Kidney tubule cell (primary cell): Measurements from ENCODE around the gene SLC12A7.

Source experiments
- DNase-seq: peaks from one replicate; pipeline ENCODE4 v3.0.0-alpha.2; 2018; ENCODE audit warnings: low spot score

The SLC12A7 gene

DNA sequence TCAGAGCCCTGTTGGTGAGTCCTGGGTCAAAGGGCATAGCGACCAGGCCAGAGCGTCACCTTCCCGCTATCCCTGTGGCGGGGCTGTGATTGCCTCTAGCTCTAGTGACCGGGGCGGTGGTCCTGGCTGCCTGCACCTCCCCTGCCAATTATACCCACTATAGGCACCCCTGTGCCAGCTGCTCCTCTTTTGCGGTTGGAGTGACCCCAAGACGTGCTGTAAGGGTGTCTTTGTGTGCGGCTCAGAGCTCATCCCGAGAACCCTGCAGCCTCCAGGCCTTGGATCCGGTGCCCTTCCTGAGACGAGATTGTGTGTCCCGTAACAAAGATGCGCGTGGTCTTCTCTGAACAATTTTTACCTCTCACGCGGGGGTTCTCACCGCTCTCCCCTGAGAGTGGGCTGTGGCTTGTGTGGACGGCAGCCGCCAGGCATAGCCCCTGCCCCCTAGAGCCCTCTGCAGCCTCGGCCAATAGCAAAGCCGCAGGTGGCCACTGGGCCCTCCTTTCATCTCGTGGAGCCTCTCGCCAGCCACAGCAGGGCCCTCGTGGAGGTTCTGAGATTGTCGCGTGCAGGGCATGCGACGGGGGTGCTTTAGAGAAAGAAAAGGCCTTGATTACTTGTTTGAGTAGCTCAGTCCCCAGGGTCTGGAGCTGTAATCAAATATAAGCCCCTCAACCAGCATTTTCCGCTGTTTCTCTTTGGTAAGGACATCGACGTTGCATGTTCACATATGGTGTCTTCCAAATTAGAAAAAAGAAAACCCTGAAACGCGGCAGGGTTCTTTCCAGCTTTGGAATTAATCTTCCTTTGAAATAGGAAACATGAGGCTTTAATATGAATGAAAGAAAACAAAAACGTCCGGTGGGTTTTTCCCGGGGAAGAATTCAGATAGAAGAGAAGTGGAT is 92.6 kb downstream of the SLC12A7 start:
- DNase-seq, result no peak

- DNase-seq, result no peak
Observed at GRCh38 chr5:1018596-1018995, 93.3 kb downstream of the SLC12A7 start.

DNA sequence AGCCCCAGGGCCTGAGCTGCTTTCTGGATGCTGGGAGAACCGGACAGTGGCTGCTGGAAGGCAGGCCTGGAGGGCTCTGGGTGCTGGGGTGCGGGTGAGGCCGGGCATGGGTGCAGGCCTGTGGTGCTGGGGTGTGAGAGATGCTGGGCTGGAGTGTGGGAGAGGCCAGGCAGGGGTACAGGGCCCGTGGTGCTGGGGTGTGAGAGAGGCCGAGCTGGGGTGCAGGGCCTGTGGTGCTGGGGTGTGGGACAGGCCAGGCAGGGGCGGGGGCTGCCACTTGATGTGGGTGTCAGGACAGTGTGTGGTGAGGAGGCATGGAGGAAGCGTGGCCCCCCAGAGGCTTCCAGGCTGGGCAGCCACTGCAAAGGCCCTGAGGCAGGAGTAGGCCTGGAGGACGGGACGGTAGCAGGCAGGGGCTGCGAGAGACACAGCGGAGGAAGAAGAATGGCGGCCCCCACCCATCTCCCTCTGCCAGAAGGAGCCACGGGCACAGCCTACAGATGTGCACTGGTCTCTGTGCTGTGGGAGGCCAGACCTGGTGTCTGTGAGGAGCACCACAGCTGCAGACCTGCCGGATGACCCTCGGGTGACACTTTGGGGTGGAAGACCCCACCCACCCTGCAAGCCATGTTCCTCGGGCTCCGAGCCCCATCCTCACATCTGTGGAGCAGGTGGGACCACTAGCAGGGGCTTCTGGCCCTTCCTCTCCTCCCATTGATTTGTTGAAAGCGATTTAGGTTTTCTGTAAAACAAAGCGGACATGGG is 94.0 kb downstream of the SLC12A7 start:
- no peak for DNase-seq

- no peak for DNase-seq
Observed at GRCh38 chr5:1017056-1017455, 94.8 kb downstream of the SLC12A7 start.

GRCh38 chr5:1016476-1016875 is 95.4 kb downstream of the SLC12A7 start:
- DNase-seq, result no peak

DNA sequence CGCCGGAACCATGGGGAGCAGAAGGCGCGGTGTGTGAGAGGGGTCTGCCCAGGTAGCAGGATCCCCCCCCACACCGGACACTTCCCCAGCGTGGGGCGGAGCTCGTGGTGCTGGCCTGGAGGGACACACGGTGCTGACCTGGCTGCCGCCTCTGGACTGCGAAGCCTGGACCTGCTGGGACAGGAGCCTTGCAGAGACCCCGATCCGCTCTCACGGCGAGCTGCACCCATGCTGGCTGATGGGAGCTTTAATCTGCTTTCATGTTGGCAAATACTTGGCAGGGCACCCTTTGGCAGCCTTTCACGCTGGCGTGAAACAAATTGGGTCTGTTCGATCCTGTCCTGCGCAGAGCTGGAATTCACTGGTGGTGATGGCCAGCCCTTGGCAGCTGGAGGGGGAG is 95.8 kb downstream of the SLC12A7 start:
- no peak for DNase-seq

DNA sequence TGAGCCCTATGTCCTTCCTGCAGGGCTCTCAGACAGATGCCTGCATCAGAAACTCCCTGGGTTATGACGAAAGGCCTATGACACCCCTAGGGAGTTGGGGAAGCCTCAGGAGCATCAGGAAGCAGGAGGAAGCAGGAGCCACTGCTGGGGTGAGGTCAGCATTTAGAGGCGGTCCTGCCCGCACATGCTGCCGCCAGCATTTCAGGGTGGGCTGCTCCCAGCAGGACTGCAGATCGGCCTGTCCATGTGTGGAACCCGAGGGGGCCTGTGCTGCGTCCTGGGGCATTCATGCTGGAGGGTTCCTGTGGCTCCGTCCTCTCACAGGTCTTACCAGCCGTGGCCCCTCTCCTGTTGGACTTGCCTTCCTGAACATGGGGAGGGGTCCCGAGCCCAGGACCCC is 96.4 kb downstream of the SLC12A7 start:
- DNase-seq, result no peak

GRCh38 chr5:1014781-1015221 is 97.1 kb downstream of the SLC12A7 start:
- DNase-seq, result no peak

DNA sequence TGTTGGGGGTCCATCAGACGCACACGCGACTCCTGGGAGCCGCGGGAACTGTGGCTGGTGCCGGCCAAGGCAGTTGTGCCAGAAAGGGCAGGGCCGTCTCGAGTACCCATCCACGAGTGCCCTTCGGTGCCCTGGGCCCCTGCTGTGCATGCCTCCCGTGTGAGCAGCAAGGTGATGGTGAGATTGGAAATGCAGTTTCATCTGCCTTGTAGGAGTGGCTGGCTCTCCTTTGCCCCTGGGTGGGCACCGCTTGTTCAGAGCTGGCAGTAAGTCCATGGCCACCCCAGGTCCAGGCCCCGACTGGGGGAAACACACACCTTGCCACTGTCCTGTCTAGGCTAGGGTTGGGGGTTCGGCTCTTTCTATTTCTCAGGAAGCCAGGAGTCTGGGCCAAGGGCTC is 97.5 kb downstream of the SLC12A7 start:
- no peak for DNase-seq

DNA sequence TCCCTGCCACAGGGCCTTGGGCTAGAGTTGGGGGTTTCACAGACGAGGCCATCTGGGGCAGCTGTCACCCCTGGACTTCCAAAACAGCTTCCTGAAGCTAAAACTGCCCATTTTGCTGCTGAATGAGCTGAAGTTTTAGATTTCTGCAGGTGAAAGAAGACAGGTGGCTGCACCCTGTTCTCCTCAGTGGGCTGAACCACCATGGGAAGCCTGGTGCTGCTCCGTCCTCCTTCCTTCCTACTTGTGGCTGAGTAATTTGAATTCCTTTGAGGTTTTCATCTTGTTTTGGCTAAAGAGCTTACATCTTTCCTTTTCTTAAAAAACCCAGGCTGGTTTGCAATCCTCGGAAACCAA is 97.9 kb downstream of the SLC12A7 start:
- DNase-seq, result no peak

- no peak for DNase-seq
Observed at GRCh38 chr5:1013238-1013947, 98.5 kb downstream of the SLC12A7 start.

GRCh38 chr5:1012900-1013237 is 99.0 kb downstream of the SLC12A7 start:
- no peak for DNase-seq

DNA sequence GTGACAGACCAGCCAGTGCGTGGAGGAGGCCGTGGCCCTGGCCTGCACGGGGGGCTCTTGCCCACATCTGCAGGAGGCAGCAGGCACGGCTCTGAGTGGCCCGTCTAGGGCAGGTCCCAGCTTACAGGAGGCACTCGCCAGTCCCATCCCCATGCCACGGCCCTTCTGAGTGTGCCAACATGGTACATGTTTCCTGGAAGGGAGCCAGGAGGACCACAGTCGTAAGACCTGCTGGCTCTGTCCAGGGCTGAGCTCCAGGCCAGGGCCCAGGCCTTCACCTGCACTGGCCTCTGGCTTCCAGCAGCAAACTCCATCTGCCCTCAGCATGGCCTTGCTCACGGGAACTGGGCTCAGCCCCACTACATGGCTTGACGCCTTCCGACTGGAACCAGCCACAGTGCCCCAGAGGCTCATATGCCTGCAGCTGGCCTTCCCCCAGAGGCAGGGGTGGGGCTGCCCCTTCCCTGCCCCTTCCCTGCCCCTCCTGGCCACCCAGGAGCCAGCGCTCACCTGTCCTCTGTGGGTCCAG is 99.5 kb downstream of the SLC12A7 start:
- no peak for DNase-seq

DNA sequence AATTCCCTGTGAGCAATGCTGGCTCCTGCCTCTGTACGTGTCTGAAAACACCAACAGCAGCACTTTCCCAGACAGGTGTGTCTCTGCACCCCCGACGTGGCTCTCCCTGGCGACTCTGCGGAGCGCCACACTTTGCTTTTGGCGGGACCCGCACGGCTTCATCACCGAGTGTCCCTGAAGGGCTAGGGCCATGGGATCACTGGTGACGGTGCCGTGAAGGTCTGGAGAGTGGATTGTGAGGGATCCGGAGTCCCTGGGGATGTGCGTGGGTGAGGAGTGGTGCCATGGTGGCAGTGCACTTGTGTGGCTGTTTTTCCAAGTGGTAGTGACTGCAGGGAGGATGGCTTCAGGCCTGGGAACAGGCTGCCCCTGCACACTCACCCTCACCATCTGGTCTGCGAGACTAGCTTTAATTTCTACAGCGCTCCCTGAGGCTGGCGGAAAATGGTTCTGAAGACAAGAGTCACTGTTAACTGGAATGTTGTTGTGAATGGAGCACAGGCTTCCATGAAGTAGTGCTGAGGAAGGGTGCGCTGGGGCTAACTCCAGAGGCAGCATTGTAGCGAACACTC is 100.0 kb downstream of the SLC12A7 start:
- DNase-seq, result no peak

DNA sequence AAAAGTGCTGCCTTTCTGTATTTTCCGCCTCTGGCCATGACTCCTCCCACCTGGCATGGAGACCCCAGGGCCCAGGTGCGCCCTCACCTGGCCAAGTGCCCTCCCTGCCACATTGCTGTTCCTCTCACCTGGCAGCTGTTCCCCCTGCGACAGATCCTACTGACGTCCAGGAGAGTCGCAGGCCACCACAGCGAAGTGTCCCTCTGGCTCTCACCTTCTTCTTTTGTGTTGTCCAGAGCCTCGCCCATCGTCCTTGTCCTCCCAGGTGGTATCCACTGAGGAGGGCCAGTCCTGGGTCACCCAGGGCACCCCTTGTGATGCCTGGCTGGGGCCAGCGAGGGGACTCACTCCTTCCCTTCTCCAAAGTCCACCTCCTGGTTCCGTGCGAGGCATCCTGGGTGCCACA is 100.6 kb downstream of the SLC12A7 start:
- DNase-seq, result peak; percentile 49

DNA sequence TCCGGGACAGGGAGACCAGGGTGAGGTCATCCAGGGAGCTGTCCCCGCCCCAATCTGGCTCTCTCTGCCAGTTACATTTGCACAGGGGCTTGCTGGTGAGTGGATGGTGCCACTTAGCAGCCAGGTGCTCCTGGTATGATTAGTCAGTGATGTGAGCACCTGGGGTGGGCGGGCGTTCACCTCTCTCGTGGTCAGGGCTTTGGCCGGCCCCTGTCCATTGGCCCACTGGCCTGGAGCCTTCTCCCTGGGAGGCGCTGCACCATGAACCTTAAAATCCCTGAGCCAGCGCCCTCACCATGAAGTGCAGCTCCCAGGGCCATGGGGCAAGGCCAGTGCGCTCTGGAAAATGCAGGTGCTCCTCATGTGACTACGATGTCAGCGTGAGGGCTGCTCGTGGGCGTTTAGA is 101.2 kb downstream of the SLC12A7 start:
- no peak for DNase-seq

- DNase-seq, result no peak
Observed at GRCh38 chr5:1010181-1010510, 101.7 kb downstream of the SLC12A7 start.

DNA sequence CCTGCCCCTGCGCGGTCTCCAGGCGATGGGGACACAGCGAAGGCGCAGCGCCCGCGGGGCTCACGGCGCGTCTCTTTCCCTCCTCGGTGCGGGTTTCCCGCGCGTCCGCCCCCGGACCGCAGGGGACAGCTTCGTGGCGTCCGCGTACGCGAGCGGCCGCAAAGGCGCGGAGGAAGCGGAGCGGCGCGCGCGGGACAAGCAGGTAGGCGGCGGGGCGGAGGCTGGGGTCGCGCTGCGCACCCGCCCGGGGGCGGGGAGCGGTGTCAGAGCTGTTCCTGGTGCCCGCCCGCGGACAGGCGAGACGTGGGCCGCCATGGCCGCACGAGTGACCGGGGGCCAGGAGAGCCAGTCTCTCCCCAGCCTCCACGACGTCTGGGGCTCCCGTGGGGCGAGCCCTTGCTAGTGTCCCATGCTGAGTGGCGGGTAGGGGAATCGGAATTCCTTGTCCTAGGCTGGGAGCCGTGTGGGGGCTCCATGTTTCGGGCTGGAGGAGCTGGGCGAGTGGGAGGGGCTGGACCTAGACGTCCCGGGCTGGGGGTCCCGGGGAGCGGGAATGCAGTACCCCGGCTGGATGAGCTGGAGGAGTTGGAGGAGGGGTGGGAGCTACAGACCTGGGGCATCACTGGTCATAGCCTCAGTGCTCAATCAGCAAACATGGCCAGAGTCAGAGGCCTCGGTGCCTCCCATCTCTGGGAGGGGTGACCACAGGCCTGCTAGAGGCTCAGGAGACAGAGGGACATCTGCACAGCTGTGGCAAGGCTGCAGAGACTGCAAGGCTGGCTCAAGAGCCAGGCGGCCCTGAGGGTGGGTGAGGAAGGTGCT is 102.3 kb downstream of the SLC12A7 start:
- no peak for DNase-seq

- peak; percentile 9 for DNase-seq
Observed at GRCh38 chr5:1008451-1009358, 103.2 kb downstream of the SLC12A7 start, which contains the start of gene NKD2. Gene NKD2, plus strand, starts transcription at chr5:1008802. Its CDS starts 256 bp downstream, at chr5:1009058.
